GM21723 (cell line): ENCODE measurements around the gene SPTB.
"Not testable (repeated sequence)": the region's sequence is repeated elsewhere in the genome, so short reads cannot be mapped to it uniquely, and the experiment has no call there.

Experiments
- ATAC-seq: cut with Tn5 transposase; IDR thresholded peaks from one replicate; pipeline ENCODE4 v1.9.1; 2021; ENCODE audit warnings: mild to moderate bottlenecking, moderate library complexity; ENCODE audit not compliant: unreplicated experiment

Gene SPTB

GRCh38 chr14:64825006-64825405, 54.7 kb downstream of the SPTB start:
- ATAC-seq = no peak

- no peak for ATAC-seq
These were observed 55.2 kb downstream of the SPTB start for GRCh38 chr14:64824471-64824870.

- peak; percentile 75 for ATAC-seq
These were observed 56.3 kb downstream of the SPTB start for GRCh38 chr14:64823305-64823861.

- ATAC-seq = no peak
These were observed 58.1 kb downstream of the SPTB start for GRCh38 chr14:64821651-64822050.

GRCh38 chr14:64818151-64818550, 61.6 kb downstream of the SPTB start:
- no peak for ATAC-seq

- no peak for ATAC-seq
These were observed 62.1 kb downstream of the SPTB start for GRCh38 chr14:64817631-64818030.

GRCh38 chr14:64816221-64816783, 63.4 kb downstream of the SPTB start:
- no peak for ATAC-seq

- ATAC-seq = no peak
These were observed 64.5 kb downstream of the SPTB start for GRCh38 chr14:64815257-64815656.

GRCh38 chr14:64812412-64812811, 67.3 kb downstream of the SPTB start:
- ATAC-seq = no peak

- no peak for ATAC-seq
These were observed 68.0 kb downstream of the SPTB start for GRCh38 chr14:64811676-64812075.

- ATAC-seq = no peak
These were observed 71.3 kb downstream of the SPTB start for GRCh38 chr14:64808449-64808848.

GRCh38 chr14:64807551-64807950, 72.2 kb downstream of the SPTB start:
- ATAC-seq = no peak

- ATAC-seq = no peak
These were observed 72.7 kb downstream of the SPTB start for GRCh38 chr14:64806862-64807495.

- ATAC-seq = no peak
These were observed 73.4 kb downstream of the SPTB start for GRCh38 chr14:64806202-64806861.

GRCh38 chr14:64805646-64806045, 74.1 kb downstream of the SPTB start:
- ATAC-seq = not testable (repeated sequence)

GRCh38 chr14:64804754-64805260, 74.9 kb downstream of the SPTB start:
- no peak for ATAC-seq

- no peak for ATAC-seq
These were observed 77.9 kb downstream of the SPTB start for GRCh38 chr14:64801800-64802199.

- ATAC-seq = no peak
These were observed 78.7 kb downstream of the SPTB start for GRCh38 chr14:64801046-64801445.

GRCh38 chr14:64800000-64800399, 79.7 kb downstream of the SPTB start:
- ATAC-seq = no peak

GRCh38 chr14:64799555-64799954, 80.2 kb downstream of the SPTB start:
- ATAC-seq = no peak

- no peak for ATAC-seq
These were observed 83.3 kb downstream of the SPTB start for GRCh38 chr14:64796369-64796768.

- no peak for ATAC-seq
These were observed 83.8 kb downstream of the SPTB start for GRCh38 chr14:64795921-64796320.
